ENCODE results near the gene FAM98B.

- no peak for TF ChIP-seq ETV6 (IDR thresholded peaks at IDR 0.05; ENCODE audit: borderline replicate concordance in 1 of 2, low read depth in 2 of 2, low read length in 1 of 2)
- no peak for TF ChIP-seq ETV6 (CRISPR knock-in tag; IDR thresholded peaks at IDR 0.05; ENCODE audit: borderline replicate concordance)
- no peak for TF ChIP-seq CTCF (IDR thresholded peaks at IDR 0.05 in 2 of 3, conservative IDR thresholded peaks at IDR 0.05 in 1 of 3; ENCODE audit: insufficient read depth in 2 of 3, low read depth in 1 of 3, low read length in 3 of 3)
- TF ChIP-seq ATF6 (CRISPR knock-in tag; IDR thresholded peaks at IDR 0.05): no peak
- TF ChIP-seq C11orf30 (IDR thresholded peaks at IDR 0.05; ENCODE audit: low read depth): no peak
- no peak for TF ChIP-seq ATF7 (IDR thresholded peaks at IDR 0.05)
- TF ChIP-seq REST (IDR thresholded peaks at IDR 0.05; ENCODE audit: borderline replicate concordance): no peak
- TF ChIP-seq REST (CRISPR knock-in tag; IDR thresholded peaks at IDR 0.05; ENCODE audit: low read depth): no peak
- TF ChIP-seq ZNF143 (CRISPR knock-in tag; IDR thresholded peaks at IDR 0.05): no peak
- no peak for TF ChIP-seq TFE3 (CRISPR knock-in tag; IDR thresholded peaks at IDR 0.05)
- no peak for TF ChIP-seq HDAC6 (IDR thresholded peaks at IDR 0.05; ENCODE audit: low read depth, low read length)
- TF ChIP-seq ZFP91 (CRISPR knock-in tag; IDR thresholded peaks at IDR 0.05): no peak
Observed at GRCh38 chr15:38536201-38536676, 82.3 kb downstream of the FAM98B start.
